Astrocyte (in vitro differentiated cells and primary cell): ENCODE results near the gene SLC22A5.

Experiments used
- CTCF ChIP-seq: IDR thresholded peaks from 2 replicates; pipeline ENCODE4 v1.5.1; 2011; ENCODE audit warnings: low read depth, mild to moderate bottlenecking, inconsistent platforms, low read length, moderate library complexity; ENCODE audit not compliant: insufficient read depth
- EZH2 ChIP-seq: IDR thresholded peaks from 2 replicates; pipeline ENCODE4 v1.6.1; 2012; ENCODE audit warnings: mild to moderate bottlenecking, low read length, inconsistent platforms; ENCODE audit not compliant: insufficient read depth

- TF ChIP-seq CTCF (no peak), EZH2 (no peak)
Measured at GRCh38 chr5:132380047-132380446, 10.5 kb downstream of the SLC22A5 start.
